WTC11 (cell line): ENCODE measurements around the gene PICK1. TPM values are rescaled to one million over a fixed set of nuclear protein-coding genes. Genes with fewer than 3 reads are reported as not detected.

ENCODE experiments used
- ATAC-seq: fragments of 200-7000 bp; cut with Tn5 transposase; 2 replicates; pipeline ENCODE4 v1.10.0; 2021; ENCODE audit warnings: mild to moderate bottlenecking, moderate library complexity
- CTCF ChIA-PET: fragments of 300-600 bp; sonication (Branson Sonifier 250); formaldehyde crosslinking; loops from one replicate; lab custom pipeline; 2021; ENCODE audit warnings: antibody characterized with exemption; lab: Charles Lee
- POLR2A ChIA-PET: fragments of 350-600 bp; sonication (Branson Sonifier 250); formaldehyde crosslinking; loops from one replicate; lab custom pipeline; 2021; ENCODE audit warnings: antibody characterized with exemption; lab: Charles Lee
- DNase-seq: peaks from one replicate; pipeline ENCODE4 v3.0.0; 2021; ENCODE audit warnings: low spot score
- H3K27ac Mint-ChIP-seq: 2 replicates; pipeline ENCODE4 v1.8.0; 2021; ENCODE audit warnings: mixed read lengths
- H3K27me3 Mint-ChIP-seq: 2 replicates; pipeline ENCODE4 v1.8.0; 2021; ENCODE audit warnings: low read depth, mild to moderate bottlenecking, moderate library complexity, mixed read lengths
- H3K36me3 Mint-ChIP-seq: 2 replicates; pipeline ENCODE4 v1.8.0; 2021; ENCODE audit warnings: mixed read lengths
- H3K4me1 Mint-ChIP-seq: 2 replicates; pipeline ENCODE4 v1.8.0; 2022; ENCODE audit warnings: mixed read lengths
- H3K4me3 Mint-ChIP-seq: 2 replicates; pipeline ENCODE4 v1.8.0; 2021; ENCODE audit warnings: mild to moderate bottlenecking, moderate library complexity, mixed read lengths
- H3K9me3 Mint-ChIP-seq: 2 replicates; pipeline ENCODE4 v1.8.0; 2021; ENCODE audit warnings: mixed read lengths
- AFF4 ChIP-seq: sonication (generic); formaldehyde crosslinking; IDR thresholded peaks from 2 replicates; pipeline ENCODE4 v1.8.1; 2023; ENCODE audit warnings: mild to moderate bottlenecking, missing genetic modification reagents, borderline replicate concordance
- ATF3 ChIP-seq: sonication (generic); formaldehyde crosslinking; conservative IDR thresholded peaks from 2 replicates; pipeline ENCODE4 v1.8.1; 2022; ENCODE audit warnings: mild to moderate bottlenecking, missing genetic modification reagents
- CBFB ChIP-seq: sonication (generic); formaldehyde crosslinking; IDR thresholded peaks from 2 replicates; pipeline ENCODE4 v1.8.1; 2022; ENCODE audit warnings: mild to moderate bottlenecking, low read depth, missing genetic modification reagents
- CDX4 ChIP-seq: fragments of 250-450 bp; sonication (Bioruptor Pico); IDR thresholded peaks from 2 replicates; pipeline ENCODE4 v1.9.0; 2021; ENCODE audit warnings: moderate library complexity, mild to moderate bottlenecking, inconsistent platforms, borderline replicate concordance
- ETV6 ChIP-seq: sonication (generic); formaldehyde crosslinking; IDR thresholded peaks from 2 replicates; pipeline ENCODE4 v1.8.1; 2022; ENCODE audit warnings: mild to moderate bottlenecking, missing genetic modification reagents
- FOXJ3 ChIP-seq: sonication (generic); formaldehyde crosslinking; IDR thresholded peaks from 2 replicates; pipeline ENCODE4 v1.9.0; 2021; ENCODE audit warnings: missing genetic modification reagents, mild to moderate bottlenecking, borderline replicate concordance
- FOXK1 ChIP-seq: sonication (generic); formaldehyde crosslinking; IDR thresholded peaks from 2 replicates; pipeline ENCODE4 v1.8.0; 2022; ENCODE audit warnings: mild to moderate bottlenecking, moderate library complexity, missing genetic modification reagents
- GABPB1 ChIP-seq: sonication (generic); formaldehyde crosslinking; IDR thresholded peaks from 2 replicates; pipeline ENCODE4 v1.8.1; 2023; ENCODE audit warnings: mild to moderate bottlenecking, missing genetic modification reagents
- JAZF1 ChIP-seq: fragments of 250-450 bp; sonication (Bioruptor Pico); IDR thresholded peaks from 2 replicates; pipeline ENCODE4 v1.9.0; 2021; ENCODE audit warnings: moderate library complexity, mild to moderate bottlenecking, inconsistent platforms
- MAX ChIP-seq: sonication (generic); formaldehyde crosslinking; IDR thresholded peaks from 2 replicates; pipeline ENCODE4 v1.8.0; 2022; ENCODE audit warnings: mild to moderate bottlenecking, missing genetic modification reagents
- MLX ChIP-seq: sonication (generic); formaldehyde crosslinking; IDR thresholded peaks from 2 replicates; pipeline ENCODE4 v1.8.1; 2023; ENCODE audit warnings: mild to moderate bottlenecking, missing genetic modification reagents, moderate library complexity
- NR1H2 ChIP-seq: sonication (generic); formaldehyde crosslinking; IDR thresholded peaks from 2 replicates; pipeline ENCODE4 v1.9.0; 2021; ENCODE audit warnings: mild to moderate bottlenecking, moderate library complexity, missing genetic modification reagents
- OVOL2 ChIP-seq: fragments of 250-450 bp; sonication (Bioruptor Pico); IDR thresholded peaks from 2 replicates; pipeline ENCODE4 v1.9.0; 2021; ENCODE audit warnings: mild to moderate bottlenecking, borderline replicate concordance
- SP1 ChIP-seq: sonication (generic); formaldehyde crosslinking; conservative IDR thresholded peaks from 2 replicates; pipeline ENCODE4 v1.8.1; 2022; ENCODE audit warnings: missing genetic modification reagents
- STAT6 ChIP-seq: sonication (generic); formaldehyde crosslinking; conservative IDR thresholded peaks from 2 replicates; pipeline ENCODE4 v1.8.1; 2023; ENCODE audit warnings: mild to moderate bottlenecking, low read depth, missing genetic modification reagents, moderate library complexity
- TEAD1 ChIP-seq: sonication (generic); formaldehyde crosslinking; IDR thresholded peaks from 2 replicates; pipeline ENCODE4 v1.8.0; 2022; ENCODE audit warnings: mild to moderate bottlenecking, missing genetic modification reagents
- TEAD4 ChIP-seq: sonication (generic); formaldehyde crosslinking; IDR thresholded peaks from 2 replicates; pipeline ENCODE4 v1.8.0; 2022; ENCODE audit warnings: mild to moderate bottlenecking, missing genetic modification reagents
- ZNF219 ChIP-seq: sonication (generic); formaldehyde crosslinking; IDR thresholded peaks from 2 replicates; pipeline ENCODE4 v1.8.0; 2023; ENCODE audit warnings: missing genetic modification reagents, mild to moderate bottlenecking, borderline replicate concordance
- ZNF263 ChIP-seq: sonication (generic); formaldehyde crosslinking; IDR thresholded peaks from 2 replicates; pipeline ENCODE4 v1.8.1; 2022; ENCODE audit warnings: low read depth, mild to moderate bottlenecking, moderate library complexity, missing genetic modification reagents
- ZNF317 ChIP-seq: sonication (generic); formaldehyde crosslinking; IDR thresholded peaks from 2 replicates; pipeline ENCODE4 v1.8.1; 2023; ENCODE audit warnings: low read depth, mild to moderate bottlenecking, moderate library complexity, missing genetic modification reagents, borderline replicate concordance
- ZNF512 ChIP-seq: sonication (generic); formaldehyde crosslinking; IDR thresholded peaks from 2 replicates; pipeline ENCODE4 v1.8.1; 2022; ENCODE audit warnings: missing genetic modification reagents, borderline replicate concordance
- ZSCAN18 ChIP-seq: fragments of 250-450 bp; sonication (Bioruptor Pico); IDR thresholded peaks from 2 replicates; pipeline ENCODE4 v2.1.2; 2022; ENCODE audit warnings: mild to moderate bottlenecking, moderate library complexity
- total RNA-seq: library from RNA; stranded (reverse); gene quantifications from 3 replicates; pipeline ENCODE4 v1.2.3, GENCODE V29; 2021

PICK1 gene
- total RNA-seq, 1 experiment from 2014 or later, result 33.4 TPM

GRCh38 chr22:38080474-38080849 is 23.3 kb downstream of the PICK1 start:
- Mint-ChIP-seq H3K9me3 (no peaks in the 10 kb centered on the region), H3K4me3 (peak overlapping the region; percentile 38; the same call in 1 of the 2 replicates), H3K27ac (no peak overlapping the region), H3K27me3 (peaks cover 24% of the 10 kb centered on the region), H3K4me1 (peaks cover 4% of the 10 kb centered on the region; the same call in 1 of the 2 replicates), H3K36me3 (no peaks in the 10 kb centered on the region)
- ChIA-PET CTCF (interaction anchor here (1.0 to 14.3 kb wide), 5 partner anchors 11 to 138 kb away, joined by 3 to 183 read pairs (median 6); no protein-coding TSS in a partner anchor), POLR2A (no interaction called here)
- no peak for DNase-seq
- TF ChIP-seq ZNF219 (CRISPR knock-in tag) (no peak), CBFB (no peak), JAZF1 (CRISPR knock-in tag) (no peak), ETV6 (CRISPR knock-in tag) (no peak), MLX (CRISPR knock-in tag) (no peak), AFF4 (CRISPR knock-in tag) (no peak), TEAD1 (no peak), NR1H2 (CRISPR knock-in tag) (no peak), SP1 (CRISPR knock-in tag) (no peak), FOXJ3 (CRISPR knock-in tag) (no peak), GABPB1 (CRISPR knock-in tag) (no peak), ATF3 (no peak)
- ATAC-seq, result no peak

GRCh38 chr22:38080850-38081635 is 23.8 kb downstream of the PICK1 start:
- ATAC-seq, result peak; percentile 65
- no peaks in the 10 kb centered on the region for H3K9me3 Mint-ChIP-seq
- H3K4me3 Mint-ChIP-seq, result peak overlapping the region; percentile 38; the same call in 1 of the 2 replicates
- POLR2A ChIA-PET, result no interaction called here
- H3K4me1 Mint-ChIP-seq, result peaks cover 4% of the 10 kb centered on the region; the same call in 1 of the 2 replicates
- CTCF ChIA-PET, result interaction anchor here (1.0 to 14.3 kb wide), 5 partner anchors 12 to 138 kb away, joined by 3 to 183 read pairs (median 6); no protein-coding TSS in a partner anchor
- H3K36me3 Mint-ChIP-seq, result no peaks in the 10 kb centered on the region
- peak; percentile 68 for DNase-seq
- H3K27me3 Mint-ChIP-seq, result peaks cover 24% of the 10 kb centered on the region
- no peak overlapping the region for H3K27ac Mint-ChIP-seq
- peak; percentile 71; the same call in 1 of the 2 replicates for TF ChIP-seq ZNF317 (CRISPR knock-in tag)
- TF ChIP-seq STAT6 (CRISPR knock-in tag), result peak; percentile 75; the same call in 1 of the 2 replicates
- TF ChIP-seq CDX4 (CRISPR knock-in tag), result no peak
- peak; percentile 93 for TF ChIP-seq FOXK1 (CRISPR knock-in tag)
- TF ChIP-seq TEAD4, result peak; percentile 95
- TF ChIP-seq ZNF512 (CRISPR knock-in tag), result no peak
- TF ChIP-seq CBFB, result peak; percentile 91
- peak; percentile 99 for TF ChIP-seq MAX (CRISPR knock-in tag)
- peak; percentile 75 for TF ChIP-seq ZNF263 (CRISPR knock-in tag)
- TF ChIP-seq OVOL2 (CRISPR knock-in tag), result no peak
- no peak for TF ChIP-seq ZSCAN18 (CRISPR knock-in tag)
